Endothelial cell of umbilical vein (primary cell): ENCODE data around the gene QSOX2. TPM values are rescaled to one million over a fixed set of nuclear protein-coding genes. Genes with fewer than 3 reads are reported as not detected.

Source experiments
- BruUV-seq: library from RNA; stranded (reverse); fragments of 400-500 nt; replicated peaks from 2 replicates; lab custom pipeline; 2021; lab: Mats Ljungman, UMichigan
- CTCF ChIA-PET: fragments of 300-600, 350-600 bp; sonication (Branson Sonifier 250); formaldehyde crosslinking; loops from one replicate; lab custom pipeline; 2021; ENCODE audit warnings: antibody characterized with exemption, inconsistent platforms; lab: Charles Lee
- POLR2A ChIA-PET: fragments of 300-600, 350-600 bp; sonication (Branson Sonifier 250); formaldehyde crosslinking; loops from one replicate; lab custom pipeline; 2021; ENCODE audit warnings: antibody characterized with exemption, inconsistent platforms; lab: Charles Lee
- DNase-seq: peaks from one replicate; pipeline ENCODE4 v3.0.0-alpha.2; 2011; ENCODE audit warnings: low read depth, low spot score
- FAIRE-seq: peaks from 2 replicates; lab custom pipeline; 2011; peaks lifted over from hg19 to GRCh38; lab: Jason Lieb, UNC
- H2AFZ ChIP-seq: 2 replicates; pipeline ENCODE4 v1.6.0; 2012; ENCODE audit warnings: low read depth, low read length, control low read depth, inconsistent platforms
- H3K27ac ChIP-seq: 2 replicates; pipeline ENCODE4 v1.5.1; 2011; ENCODE audit warnings: low read depth, mild to moderate bottlenecking, control low read depth, low read length, moderate library complexity; ENCODE audit not compliant: insufficient read depth
- H3K27me3 ChIP-seq, 2 experiments: 2 replicates each; pipeline versions ENCODE4 v1.6.0 to v1.6.1; 2011; ENCODE audit warnings: low read length in 2 of 2, mixed read lengths in 1 of 2; ENCODE audit not compliant: control insufficient read depth in 2 of 2, insufficient read depth in 2 of 2
- H3K36me3 ChIP-seq, 2 experiments: 2 replicates in 1 of 2; 3 replicates in 1 of 2; pipeline ENCODE4 v1.5.1; 2011; ENCODE audit warnings: low read length in 2 of 2, mild to moderate bottlenecking in 1 of 2, moderate library complexity in 1 of 2; ENCODE audit not compliant: control insufficient read depth in 2 of 2, insufficient read depth in 2 of 2; ENCODE audit errors: extremely low read depth in 1 of 2
- H3K4me1 ChIP-seq: 3 replicates; pipeline ENCODE4 v1.5.1; 2011; ENCODE audit warnings: mild to moderate bottlenecking, low read length; ENCODE audit not compliant: control insufficient read depth, insufficient read depth; ENCODE audit errors: extremely low read depth
- H3K4me2 ChIP-seq: 2 replicates; pipeline ENCODE4 v1.6.1; 2011; ENCODE audit warnings: low read length, control low read depth, mixed read lengths; ENCODE audit not compliant: insufficient read depth
- H3K4me3 ChIP-seq, 3 experiments: fragments of 200-600 bp in 1 of 3; sonication (generic), shearing (Covaris generic) in 1 of 3; replicated peaks in 1 of 3; 2 replicates each; pipeline ENCODE4 v1.5.1; 2011 to 2016; ENCODE audit warnings: control low read depth in 3 of 3, low read length in 3 of 3, mild to moderate bottlenecking in 2 of 3, inconsistent platforms in 1 of 3, low read depth in 1 of 3, moderate library complexity in 1 of 3; ENCODE audit not compliant: insufficient read depth in 1 of 3
- H3K79me2 ChIP-seq: 2 replicates; pipeline ENCODE4 v1.6.0; 2012; ENCODE audit warnings: low read length, inconsistent platforms; ENCODE audit not compliant: control insufficient read depth, insufficient read depth
- H3K9ac ChIP-seq: replicated peaks from 2 replicates; pipeline ENCODE3; 2011; ENCODE audit warnings: low read length, control low read depth; ENCODE audit not compliant: insufficient read depth; ENCODE audit errors: extremely low read depth
- H3K9me1 ChIP-seq: replicated peaks from 3 replicates; pipeline ENCODE4 v1.6.0; 2011; ENCODE audit warnings: mild to moderate bottlenecking, low read length; ENCODE audit not compliant: control insufficient read depth, insufficient read depth; ENCODE audit errors: extremely low read depth
- H3K9me3 ChIP-seq: replicated peaks from 2 replicates; pipeline ENCODE4 v1.5.1; 2012; ENCODE audit warnings: low read length, inconsistent platforms; ENCODE audit not compliant: control insufficient read depth, insufficient read depth
- H4K20me1 ChIP-seq: replicated peaks from 2 replicates; pipeline ENCODE3; 2011; ENCODE audit warnings: mild to moderate bottlenecking, low read length; ENCODE audit not compliant: control insufficient read depth, insufficient read depth; ENCODE audit errors: extremely low read depth
- EZH2 ChIP-seq: IDR thresholded peaks from 2 replicates; pipeline ENCODE4 v1.6.1; 2012; ENCODE audit warnings: borderline replicate concordance, low read depth, mild to moderate bottlenecking, moderate library complexity, low read length, inconsistent platforms; ENCODE audit not compliant: severe bottlenecking
- GATA2 ChIP-seq: IDR thresholded peaks from 2 replicates; pipeline ENCODE4 v1.7.0; 2011; ENCODE audit warnings: low read depth, mild to moderate bottlenecking, moderate library complexity, mixed read lengths, low read length; ENCODE audit not compliant: insufficient read length, insufficient read depth
- POLR2A ChIP-seq: IDR thresholded peaks from 2 replicates; pipeline ENCODE4 v1.6.1; 2012; ENCODE audit warnings: low read depth, mild to moderate bottlenecking, control low read depth, low read length
- POLR2AphosphoS5 ChIP-seq: IDR thresholded peaks from 2 replicates; pipeline ENCODE4 v1.6.1; 2012; ENCODE audit warnings: low read depth, mild to moderate bottlenecking, control low read depth, low read length, moderate library complexity; ENCODE audit not compliant: insufficient read depth
- dilution Hi-C: fragments of 300-500 bp; cut with MboI; formaldehyde crosslinking; loops from one replicate; pipeline ENCODE4 v1.15.0; 2019; ENCODE audit warnings: low sequenced_read_pairs; ENCODE audit not compliant: extremely low pct_ligation_motif_present
- intact Hi-C: fragments of 100-400 bp; cut with micrococcal nuclease; formaldehyde crosslinking; loops from one replicate; pipeline ENCODE4 v1.10.0; 2022
- polyA plus RNA-seq, 4 experiments: library from polyadenylated mRNA; depleted of rRNA in 3 of 4; stranded (reverse) in 3 of 4; unstranded in 1 of 4; fragments of >200 nt; gene quantifications; 2 replicates each; pipeline versions ENCODE4 v1.2.1 to v1.2.3, GENCODE V29; 2011 to 2012; ENCODE audit warnings: missing spikeins in 1 of 4
- total RNA-seq: library from RNA; stranded (reverse); gene quantifications from 2 replicates; pipeline ENCODE4 v1.2.3, GENCODE V29; 2021
- TF ChIP-seq, protein P1 (sequence below): IDR thresholded peaks from 2 replicates; pipeline ENCODE4 v1.6.1; 2011; ENCODE audit not compliant: insufficient read depth, insufficient read length
- TF ChIP-seq, protein P2 (sequence below), 2 donors: IDR thresholded peaks; 1 replicate in 1 of 2; 2 replicates in 1 of 2; pipeline ENCODE4 v1.5.1; 2011; ENCODE audit warnings: low read length in 2 of 2, mild to moderate bottlenecking in 2 of 2, moderate library complexity in 2 of 2, control low read depth in 1 of 2, inconsistent platforms in 1 of 2, low read depth in 1 of 2; ENCODE audit not compliant: insufficient read depth in 1 of 2; ENCODE audit errors: extremely low read depth in 1 of 2

The QSOX2 gene
- total and polyA plus RNA-seq, 2 donors (not counting 3 experiments of a cell fraction or from before 2014, with no cell fraction given): 16.4 to 23.4 TPM

DNA sequence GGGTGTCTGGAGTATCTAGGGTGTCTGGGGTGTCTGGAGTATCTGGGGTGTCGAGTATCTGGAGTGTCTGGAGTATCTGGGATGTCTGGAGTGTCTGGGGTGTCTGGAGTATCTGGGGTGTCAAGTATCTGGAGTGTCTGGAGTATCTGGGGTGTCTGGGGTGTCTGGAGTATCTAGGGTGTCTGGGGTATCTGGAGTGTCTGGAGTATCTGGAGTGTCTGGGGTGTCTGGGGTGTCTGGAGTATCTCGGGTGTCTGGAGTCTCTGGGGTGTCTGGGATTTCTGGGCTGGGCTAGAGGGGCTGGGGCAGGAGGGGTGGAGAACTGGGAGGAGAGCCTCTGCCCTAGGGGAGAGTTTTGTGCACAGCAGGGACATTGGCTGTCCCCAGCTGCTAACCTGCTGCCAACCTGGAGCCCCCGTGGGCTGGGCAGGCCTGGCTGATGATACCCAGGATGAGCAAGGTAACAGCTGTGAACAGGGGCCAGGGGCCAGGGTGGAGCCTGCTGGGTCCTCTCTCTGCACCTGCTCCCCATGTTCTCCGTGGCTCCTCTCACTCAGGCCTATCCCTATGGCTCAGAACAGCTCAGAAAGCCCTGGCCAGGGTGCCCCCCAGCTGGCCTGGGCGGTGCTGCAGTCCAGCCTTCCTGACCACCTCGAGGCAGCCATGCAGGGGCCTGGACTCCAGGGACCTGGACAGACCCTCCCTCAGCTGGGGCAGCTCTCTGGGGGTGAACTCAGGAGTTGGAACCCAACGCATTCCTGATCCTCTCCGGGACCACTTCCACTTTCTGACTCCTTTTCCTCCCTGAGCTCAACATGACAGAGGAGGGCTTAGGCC is 70.6 kb downstream of the QSOX2 start:
- H3K79me2 ChIP-seq: no peaks in the 10 kb centered on the region
- no peak overlapping the region for H3K4me2 ChIP-seq
- dilution Hi-C loops (no loop called here), intact Hi-C loops (no loop called here)
- no peak for DNase-seq
- no peak overlapping the region for H3K9ac ChIP-seq
- TF ChIP-seq EZH2 (no peak), POLR2A (no peak), GATA2 (no peak), POLR2AphosphoS5 (no peak)
- TF ChIP-seq, protein P1, sequence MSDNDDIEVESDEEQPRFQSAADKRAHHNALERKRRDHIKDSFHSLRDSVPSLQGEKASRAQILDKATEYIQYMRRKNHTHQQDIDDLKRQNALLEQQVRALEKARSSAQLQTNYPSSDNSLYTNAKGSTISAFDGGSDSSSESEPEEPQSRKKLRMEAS: no peak
- TF ChIP-seq, protein P2, sequence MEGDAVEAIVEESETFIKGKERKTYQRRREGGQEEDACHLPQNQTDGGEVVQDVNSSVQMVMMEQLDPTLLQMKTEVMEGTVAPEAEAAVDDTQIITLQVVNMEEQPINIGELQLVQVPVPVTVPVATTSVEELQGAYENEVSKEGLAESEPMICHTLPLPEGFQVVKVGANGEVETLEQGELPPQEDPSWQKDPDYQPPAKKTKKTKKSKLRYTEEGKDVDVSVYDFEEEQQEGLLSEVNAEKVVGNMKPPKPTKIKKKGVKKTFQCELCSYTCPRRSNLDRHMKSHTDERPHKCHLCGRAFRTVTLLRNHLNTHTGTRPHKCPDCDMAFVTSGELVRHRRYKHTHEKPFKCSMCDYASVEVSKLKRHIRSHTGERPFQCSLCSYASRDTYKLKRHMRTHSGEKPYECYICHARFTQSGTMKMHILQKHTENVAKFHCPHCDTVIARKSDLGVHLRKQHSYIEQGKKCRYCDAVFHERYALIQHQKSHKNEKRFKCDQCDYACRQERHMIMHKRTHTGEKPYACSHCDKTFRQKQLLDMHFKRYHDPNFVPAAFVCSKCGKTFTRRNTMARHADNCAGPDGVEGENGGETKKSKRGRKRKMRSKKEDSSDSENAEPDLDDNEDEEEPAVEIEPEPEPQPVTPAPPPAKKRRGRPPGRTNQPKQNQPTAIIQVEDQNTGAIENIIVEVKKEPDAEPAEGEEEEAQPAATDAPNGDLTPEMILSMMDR (IDR thresholded peaks at IDR 0.05; ENCODE audit: extremely low read depth in 1 of 2, insufficient read depth in 1 of 2, low read depth in 1 of 2, low read length in 2 of 2): peak in 1 of 2 donors; percentile 9
- no peak overlapping the region for H3K27ac ChIP-seq
- BruUV-seq: no TSS peak
- CTCF ChIA-PET: interaction anchor here (0.9 to 1.7 kb wide), 4 partner anchors 8 to 93 kb away, joined by 3 to 7 read pairs (median 3); no protein-coding TSS in a partner anchor
- H3K27me3 ChIP-seq: peaks cover 0 to 1% of the 10 kb centered on the region in 2 experiments
- H3K4me1 ChIP-seq: no peaks in the 10 kb centered on the region
- no peaks in the 10 kb centered on the region for H3K9me1 ChIP-seq
- FAIRE-seq: no peak
- no peaks in the 10 kb centered on the region for H3K36me3 ChIP-seq
- H2AFZ ChIP-seq: no peak overlapping the region
- H3K4me3 ChIP-seq: no peak overlapping the region
- no peaks in the 10 kb centered on the region for H3K9me3 ChIP-seq
- H4K20me1 ChIP-seq: no peaks in the 10 kb centered on the region
- POLR2A ChIA-PET: no interaction called here
